ENCODE data around the gene CD63.

CD63 gene

DNA sequence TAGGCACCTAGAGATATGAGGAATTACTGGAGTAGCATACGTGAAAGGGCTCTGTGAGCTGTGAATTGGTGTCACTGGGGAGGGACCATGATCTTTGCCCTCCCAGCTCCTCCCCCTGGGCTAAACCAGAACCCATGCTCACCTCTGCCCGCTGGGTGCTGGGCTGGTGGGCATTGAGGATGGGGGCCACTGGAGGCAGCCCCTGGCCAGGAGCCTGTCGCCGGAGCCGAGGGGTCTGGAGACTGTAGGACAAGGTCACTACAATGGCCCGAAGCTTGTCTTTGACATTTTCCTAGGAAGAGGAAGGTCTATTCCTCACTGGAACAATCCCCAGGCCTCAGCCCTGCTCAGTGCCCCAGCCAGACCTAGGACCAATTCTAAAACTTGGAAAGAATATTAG, 32.7 kb downstream of the CD63 start:
- no peak for TF ChIP-seq CTCF (IDR thresholded peaks at IDR 0.05; ENCODE audit: borderline replicate concordance, control extremely low read depth, extremely low read depth, insufficient read depth, missing control alignments)
- in situ Hi-C loops (cut with MboI; ENCODE audit: low sequenced_read_pairs, unreplicated experiment), result no loop called here
- no peak for DNase-seq (ENCODE audit: low spot score)

DNA sequence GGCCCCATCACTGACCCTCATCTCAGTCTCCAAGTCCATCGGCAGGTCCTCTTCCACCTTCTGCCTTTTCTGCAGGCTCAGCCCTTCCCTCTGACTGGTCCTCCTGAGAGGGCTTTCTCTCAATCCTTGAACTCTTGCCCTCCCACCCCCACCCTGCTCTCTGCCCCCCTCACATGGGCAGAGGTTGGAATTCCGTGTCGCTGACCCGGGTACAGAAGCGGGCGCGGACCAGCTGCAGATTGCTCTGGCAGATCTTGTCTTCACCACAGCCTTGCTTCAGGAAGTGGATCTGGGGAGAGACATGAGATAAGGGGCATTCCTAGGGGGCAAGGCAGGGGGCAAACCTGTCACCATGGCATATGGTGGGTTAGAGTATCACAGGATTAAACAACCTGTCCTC, 33.5 kb downstream of the CD63 start:
- in situ Hi-C loops (cut with MboI; ENCODE audit: low sequenced_read_pairs, unreplicated experiment), result no loop called here
- DNase-seq (ENCODE audit: low spot score), result no peak
- no peak for TF ChIP-seq CTCF (IDR thresholded peaks at IDR 0.05; ENCODE audit: borderline replicate concordance, control extremely low read depth, extremely low read depth, insufficient read depth, missing control alignments)

DNA sequence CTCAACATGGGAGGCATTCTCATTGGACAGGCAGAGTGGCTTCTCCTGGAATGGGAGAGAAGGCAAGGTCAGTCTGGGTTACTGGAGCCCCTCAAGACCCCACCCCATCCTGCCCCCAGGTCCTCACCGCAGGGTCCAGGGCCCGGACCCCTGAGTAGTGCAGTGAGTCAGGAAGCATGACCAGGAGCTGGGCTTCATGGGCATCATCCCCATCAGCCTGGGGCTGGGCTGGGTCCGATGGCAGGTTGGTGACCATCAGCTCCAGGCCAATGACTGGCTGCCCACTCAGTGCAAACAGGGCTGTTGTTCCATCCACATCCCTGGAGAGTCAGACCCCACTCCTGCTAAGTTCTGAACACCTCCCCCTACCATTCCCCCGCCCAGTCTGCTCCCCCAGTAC, 34.2 kb downstream of the CD63 start:
- in situ Hi-C loops (cut with MboI; ENCODE audit: low sequenced_read_pairs, unreplicated experiment), result no loop called here
- no peak for DNase-seq (ENCODE audit: low spot score)
- TF ChIP-seq CTCF (IDR thresholded peaks at IDR 0.05; ENCODE audit: borderline replicate concordance, control extremely low read depth, extremely low read depth, insufficient read depth, missing control alignments), result no peak

DNA sequence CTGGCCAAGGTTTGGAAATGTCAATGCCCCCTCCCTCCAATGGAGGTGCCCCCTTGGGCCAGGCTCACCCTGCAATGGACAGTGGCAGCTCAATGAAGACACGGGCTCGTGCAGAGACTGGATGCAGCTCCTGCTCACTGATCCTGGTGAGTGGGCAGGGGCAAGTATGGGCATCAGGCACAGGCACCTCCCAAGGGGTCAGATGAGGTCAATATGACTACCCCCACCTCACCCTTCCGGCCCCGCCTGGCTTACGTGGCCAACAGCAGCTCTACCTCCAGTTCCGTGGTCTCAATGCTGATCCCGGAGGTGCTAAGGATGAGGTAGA, 34.7 kb downstream of the CD63 start:
- in situ Hi-C loops (cut with MboI; ENCODE audit: low sequenced_read_pairs, unreplicated experiment), result no loop called here
- no peak for DNase-seq (ENCODE audit: low spot score)
- no peak for TF ChIP-seq CTCF (IDR thresholded peaks at IDR 0.05; ENCODE audit: borderline replicate concordance, control extremely low read depth, extremely low read depth, insufficient read depth, missing control alignments)

GRCh38 chr12:55693323-55694187, 35.3 kb downstream of the CD63 start:
- DNase-seq (ENCODE audit: low spot score), result no peak
- in situ Hi-C loops (cut with MboI; ENCODE audit: low sequenced_read_pairs, unreplicated experiment), result no loop called here
- no peak for TF ChIP-seq CTCF (IDR thresholded peaks at IDR 0.05; ENCODE audit: borderline replicate concordance, control extremely low read depth, extremely low read depth, insufficient read depth, missing control alignments)

- no peak for DNase-seq (ENCODE audit: low spot score)
- in situ Hi-C loops (cut with MboI; ENCODE audit: low sequenced_read_pairs, unreplicated experiment), result no loop called here
- TF ChIP-seq CTCF (IDR thresholded peaks at IDR 0.05; ENCODE audit: borderline replicate concordance, control extremely low read depth, extremely low read depth, insufficient read depth, missing control alignments), result no peak
These were observed 36.0 kb downstream of the CD63 start for GRCh38 chr12:55692631-55693322.
